Esophagus squamous epithelium (tissue), 4 donors: ENCODE data around the gene RANBP9.

ENCODE experiments used
- POLR2A ChIP-seq, 4 donors: fragments of 450-650 bp; IDR thresholded peaks; one replicate each; pipeline ENCODE4 v1.6.1; 2017; ENCODE audit warnings: antibody characterized with exemption in 4 of 4, mild to moderate bottlenecking in 4 of 4, moderate library complexity in 3 of 4
- TF ChIP-seq, protein P1 (sequence below), 6 experiments: fragments of 450-650 bp in 4 of 6; fragments of 200-600 bp in 2 of 6; sonication (generic) in 2 of 6; IDR thresholded peaks; one replicate each; pipeline ENCODE4 v1.5.1; 2016 to 2019; ENCODE audit warnings: antibody characterized with exemption in 6 of 6, mild to moderate bottlenecking in 4 of 6, moderate library complexity in 4 of 6

DNA sequence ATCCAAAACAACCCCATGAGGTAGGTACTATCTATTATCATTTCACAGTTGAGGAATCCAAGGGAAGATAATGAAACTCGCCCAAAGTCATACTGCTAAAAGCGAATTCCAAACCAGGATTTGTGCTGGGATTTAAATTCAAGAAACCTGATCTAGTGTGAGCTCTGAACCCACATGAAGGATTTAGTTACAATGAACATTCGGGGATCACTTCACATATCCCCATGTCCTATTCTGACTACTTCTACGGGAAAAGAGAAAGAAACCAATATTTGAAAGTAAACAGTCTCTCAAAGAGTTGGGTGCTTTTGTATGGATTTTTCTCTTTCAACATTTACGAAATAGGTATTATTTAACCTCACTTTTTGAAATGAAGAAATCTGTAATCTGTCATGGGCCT is 12.9 kb downstream of the RANBP9 start:
- TF ChIP-seq, protein P1, sequence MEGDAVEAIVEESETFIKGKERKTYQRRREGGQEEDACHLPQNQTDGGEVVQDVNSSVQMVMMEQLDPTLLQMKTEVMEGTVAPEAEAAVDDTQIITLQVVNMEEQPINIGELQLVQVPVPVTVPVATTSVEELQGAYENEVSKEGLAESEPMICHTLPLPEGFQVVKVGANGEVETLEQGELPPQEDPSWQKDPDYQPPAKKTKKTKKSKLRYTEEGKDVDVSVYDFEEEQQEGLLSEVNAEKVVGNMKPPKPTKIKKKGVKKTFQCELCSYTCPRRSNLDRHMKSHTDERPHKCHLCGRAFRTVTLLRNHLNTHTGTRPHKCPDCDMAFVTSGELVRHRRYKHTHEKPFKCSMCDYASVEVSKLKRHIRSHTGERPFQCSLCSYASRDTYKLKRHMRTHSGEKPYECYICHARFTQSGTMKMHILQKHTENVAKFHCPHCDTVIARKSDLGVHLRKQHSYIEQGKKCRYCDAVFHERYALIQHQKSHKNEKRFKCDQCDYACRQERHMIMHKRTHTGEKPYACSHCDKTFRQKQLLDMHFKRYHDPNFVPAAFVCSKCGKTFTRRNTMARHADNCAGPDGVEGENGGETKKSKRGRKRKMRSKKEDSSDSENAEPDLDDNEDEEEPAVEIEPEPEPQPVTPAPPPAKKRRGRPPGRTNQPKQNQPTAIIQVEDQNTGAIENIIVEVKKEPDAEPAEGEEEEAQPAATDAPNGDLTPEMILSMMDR (IDR thresholded peaks at IDR 0.05) = no peak
- no peak for TF ChIP-seq POLR2A (IDR thresholded peaks at IDR 0.05)
